ENCODE measurements around the gene BABAM2.
A peak's percentile ranks its signal among the peaks of the same experiment; 100 is the strongest.

BABAM2 gene

DNA sequence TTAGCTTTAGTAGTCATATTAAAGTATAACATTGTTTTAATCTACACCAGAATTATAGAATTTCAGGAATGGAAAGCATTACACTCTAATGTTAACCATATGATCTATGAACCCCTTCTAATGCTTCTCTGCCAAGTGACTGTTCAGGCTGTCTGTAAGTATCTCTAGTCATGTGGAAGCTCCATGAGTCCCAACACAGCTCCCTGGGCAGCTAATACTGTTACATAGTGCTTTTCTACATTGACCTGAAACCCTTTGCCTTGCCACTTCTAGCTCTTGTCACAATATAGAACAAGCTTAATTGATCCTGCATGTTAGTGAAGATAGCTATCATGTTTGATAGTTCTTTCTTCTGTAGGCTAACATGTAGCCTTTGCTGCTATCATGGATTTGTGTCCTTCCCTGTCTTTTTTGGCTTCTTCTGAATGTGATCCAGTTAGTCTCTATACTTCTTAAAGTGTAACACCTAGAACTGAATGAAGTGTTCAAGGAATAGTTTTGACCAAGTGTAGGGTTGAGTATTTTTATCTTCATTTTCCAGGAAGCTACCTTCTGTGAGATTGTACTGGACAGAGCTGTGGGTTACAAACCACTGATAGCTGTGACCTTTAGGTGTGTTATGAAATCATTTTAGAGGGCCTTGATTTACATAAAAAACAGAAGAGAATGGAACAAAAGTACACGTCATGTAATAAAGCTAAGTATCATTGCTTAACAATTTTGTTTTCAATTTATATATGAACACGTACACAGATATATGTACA, 23.7 kb downstream of the BABAM2 start:
- DNase-seq = no peak

- DNase-seq = no peak
These were observed 24.3 kb downstream of the BABAM2 start for GRCh38 chr2:27914805-27915175.

DNA sequence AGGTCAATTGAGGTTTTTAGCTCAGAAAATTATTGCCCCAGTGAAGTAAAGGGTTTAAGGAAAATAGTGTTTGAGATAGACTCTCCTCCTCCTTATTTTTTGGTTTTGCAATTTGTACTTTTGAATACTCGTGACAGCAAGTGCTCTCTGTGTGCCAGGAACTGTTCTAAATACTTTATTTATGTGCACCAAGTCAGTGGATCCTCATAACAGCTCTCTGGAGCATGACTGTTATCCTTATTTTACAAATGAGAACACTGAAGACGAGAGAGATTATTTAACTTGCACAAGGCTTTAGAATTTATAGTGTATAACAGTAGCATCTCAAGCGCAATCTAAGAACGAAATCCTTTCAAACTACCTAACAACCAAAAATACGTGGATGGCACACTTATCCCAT, 24.7 kb downstream of the BABAM2 start:
- DNase-seq = no peak

DNA sequence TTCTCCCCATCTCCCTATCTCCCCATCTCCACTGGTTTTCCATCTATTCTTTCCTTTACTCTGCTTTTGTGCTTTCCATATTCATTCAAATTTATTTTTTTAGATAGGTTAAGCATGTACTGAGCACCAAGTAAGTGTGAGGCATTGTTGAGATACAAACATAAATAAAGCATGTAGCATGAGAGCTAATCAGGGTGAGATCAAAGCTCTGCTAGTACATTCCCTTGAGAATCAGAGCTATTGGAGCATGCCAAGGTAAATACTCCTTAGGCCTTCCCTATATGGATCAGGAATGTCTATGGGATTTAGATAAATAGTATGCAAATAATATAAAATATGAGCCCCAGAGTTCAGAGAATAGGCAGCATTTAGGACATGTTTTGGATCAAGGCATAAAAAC, 25.3 kb downstream of the BABAM2 start:
- no peak for DNase-seq

DNA sequence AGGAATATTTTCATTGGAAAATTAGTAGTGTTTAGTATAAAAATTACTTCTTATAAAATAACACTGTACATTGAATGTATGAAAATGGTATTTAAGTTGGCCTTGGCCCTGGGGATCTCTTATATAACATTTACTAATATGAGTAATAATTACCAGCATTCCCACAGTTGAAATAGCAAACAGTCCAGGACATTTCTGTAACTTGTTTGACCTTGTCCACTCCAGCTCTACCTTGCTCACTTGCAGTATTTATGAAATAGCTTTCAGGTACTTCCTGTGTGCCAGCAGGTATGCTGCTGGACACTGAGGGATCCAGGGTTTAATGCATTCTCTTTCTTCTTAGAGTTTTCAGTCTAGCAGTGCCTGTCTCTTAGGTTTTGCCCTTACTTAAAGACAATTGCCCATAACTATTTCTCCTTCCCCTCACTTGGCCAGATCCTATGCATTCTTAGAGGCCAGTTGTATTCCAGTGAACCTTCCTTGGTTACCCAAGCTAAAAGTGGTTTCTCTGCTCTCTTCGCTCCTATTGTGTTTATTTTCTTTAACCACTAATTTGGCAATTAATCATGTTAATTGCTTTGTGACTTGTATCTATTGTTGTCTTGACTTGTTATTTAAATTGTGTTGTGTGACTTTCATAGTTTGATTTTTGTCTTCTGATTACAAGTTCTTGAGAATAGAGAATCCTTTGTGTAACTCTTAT, 25.9 kb downstream of the BABAM2 start:
- DNase-seq = no peak

- peak; percentile 80 for DNase-seq
These were observed 29.8 kb downstream of the BABAM2 start for GRCh38 chr2:27920148-27920885.

GRCh38 chr2:27921424-27921823, 30.9 kb downstream of the BABAM2 start:
- no peak for DNase-seq

- no peak for DNase-seq
These were observed 31.5 kb downstream of the BABAM2 start for GRCh38 chr2:27921880-27922547.

GRCh38 chr2:27922842-27923241, 32.3 kb downstream of the BABAM2 start:
- no peak for DNase-seq

DNA sequence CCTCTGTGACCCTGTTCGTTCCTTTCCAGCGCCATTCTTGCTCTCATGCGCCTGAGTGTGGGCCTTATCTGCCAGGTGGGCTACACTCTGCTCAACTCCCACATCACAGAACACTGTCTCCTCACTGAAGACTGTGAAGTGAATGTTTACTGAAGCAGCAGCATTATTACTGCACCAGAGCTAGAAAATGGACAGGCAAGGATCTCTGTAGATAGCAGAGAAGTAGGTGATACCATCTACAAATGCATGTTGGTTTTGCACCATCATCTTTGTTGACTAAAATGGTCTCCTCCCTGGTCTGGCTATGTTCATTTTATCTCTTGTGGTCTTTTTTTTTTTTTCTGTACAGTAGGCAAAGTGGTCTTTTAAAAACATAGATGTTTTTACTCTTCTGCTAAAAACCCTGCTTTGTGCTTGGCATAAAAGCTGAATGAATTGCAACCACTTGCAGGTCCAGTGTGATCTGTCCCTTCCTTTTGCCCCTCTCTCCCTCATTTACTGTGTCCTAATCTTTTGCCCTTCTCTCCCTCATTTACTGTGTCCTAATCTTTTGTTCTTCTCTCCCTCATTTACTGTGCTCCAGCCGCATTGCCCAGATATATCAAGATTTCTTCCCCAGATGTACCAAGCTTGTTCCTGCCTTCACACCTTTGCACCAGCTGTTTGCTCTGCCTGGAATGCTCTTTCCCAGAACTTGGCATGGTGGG, 35.4 kb downstream of the BABAM2 start:
- no peak for DNase-seq

GRCh38 chr2:27929916-27930486, 39.5 kb downstream of the BABAM2 start:
- DNase-seq = no peak

DNA sequence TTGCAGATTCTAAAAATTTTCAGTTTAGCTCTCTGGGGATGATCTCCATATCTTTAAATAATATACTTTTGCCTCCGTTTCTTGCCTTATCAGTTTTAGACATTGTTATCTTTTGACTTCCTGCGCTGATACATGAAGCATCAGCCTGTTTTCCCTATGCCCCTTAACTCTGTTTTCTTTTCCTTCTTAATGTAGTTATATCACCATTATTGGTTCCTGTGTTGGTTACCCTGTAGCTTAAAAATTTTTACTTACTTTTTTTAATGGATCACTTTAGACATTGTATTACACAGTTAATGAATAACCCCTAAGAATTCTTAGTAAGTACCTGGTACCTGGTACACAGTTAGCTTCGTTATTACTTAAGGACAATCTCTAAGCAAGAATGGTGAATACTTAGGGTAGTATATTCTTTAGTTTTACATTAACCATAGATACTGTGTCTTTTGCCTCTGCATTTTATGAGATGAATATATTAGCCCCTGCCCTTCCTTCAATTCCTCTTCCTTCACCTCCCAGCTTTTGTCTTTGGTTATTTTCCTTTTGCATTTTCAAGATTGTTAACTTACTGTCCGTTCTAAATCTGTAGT, 40.9 kb downstream of the BABAM2 start:
- DNase-seq = no peak

DNA sequence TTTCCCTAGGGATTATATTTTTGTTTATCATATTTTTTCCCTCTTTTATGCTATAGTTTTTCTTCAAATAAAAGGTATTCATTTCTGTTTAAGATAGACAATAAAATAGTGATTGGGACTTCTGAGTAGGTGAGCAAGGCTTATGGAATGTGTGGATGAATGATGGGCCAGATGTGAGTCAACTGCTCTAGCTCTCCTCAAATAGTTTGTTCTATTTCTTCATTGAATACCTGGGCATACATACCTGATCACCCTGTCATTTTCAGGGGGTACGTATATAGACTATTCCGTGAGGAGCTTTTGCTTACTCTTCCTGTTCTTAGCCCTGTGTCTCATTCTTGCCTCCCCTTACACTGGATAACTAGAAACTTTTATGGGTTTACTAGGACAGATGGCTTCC, 41.9 kb downstream of the BABAM2 start:
- no peak for DNase-seq

GRCh38 chr2:27935026-27935425, 44.5 kb downstream of the BABAM2 start:
- DNase-seq = no peak

- no peak for DNase-seq
These were observed 49.7 kb downstream of the BABAM2 start for GRCh38 chr2:27940090-27940671.

DNA sequence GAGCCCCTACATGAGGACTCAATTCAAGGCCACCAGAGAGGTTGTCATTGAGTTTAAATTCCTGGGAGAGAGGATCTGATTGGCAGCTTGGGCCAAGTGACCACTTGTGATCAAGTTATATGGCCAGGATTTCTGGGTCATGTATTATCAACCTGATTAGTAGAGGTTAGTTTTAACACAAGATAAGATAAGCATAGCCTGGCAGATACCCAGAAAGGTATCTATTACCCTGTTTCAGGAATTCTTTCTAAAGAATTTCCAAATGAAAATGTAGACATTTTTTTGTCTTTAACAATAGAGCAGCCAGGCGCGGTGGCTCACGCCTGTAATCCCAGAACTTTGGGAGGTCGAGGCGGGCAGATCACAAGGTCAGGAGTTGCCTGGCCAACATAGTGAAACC, 50.5 kb downstream of the BABAM2 start:
- no peak for DNase-seq

- DNase-seq = no peak
These were observed 52.4 kb downstream of the BABAM2 start for GRCh38 chr2:27942612-27943547.

DNA sequence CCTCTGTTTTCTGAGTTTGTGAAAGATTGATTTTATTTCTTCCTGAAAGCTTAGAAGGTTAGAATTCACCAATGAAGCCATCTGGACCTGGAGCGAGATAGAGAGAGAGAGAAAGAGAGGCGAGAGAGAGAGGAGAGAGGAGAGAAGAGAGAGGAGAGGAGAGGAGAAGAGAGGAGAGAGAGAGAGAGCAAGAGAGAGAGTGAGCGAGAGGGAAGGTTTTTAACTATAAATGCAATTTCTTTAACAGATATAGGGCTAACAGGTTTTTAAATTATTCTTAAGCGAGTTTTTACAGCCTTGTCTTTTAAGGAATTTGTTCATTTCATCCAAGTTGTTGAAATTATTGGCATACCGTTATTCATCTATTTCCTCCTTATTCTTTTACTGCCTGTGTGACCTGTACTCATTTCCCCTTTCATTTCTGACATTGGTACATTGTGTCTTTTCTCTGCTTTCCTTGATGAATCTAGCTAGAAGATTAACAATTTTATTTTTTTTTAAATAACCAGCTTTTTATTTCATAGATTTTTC, 56.1 kb downstream of the BABAM2 start:
- DNase-seq = no peak

- no peak for DNase-seq
These were observed 61.5 kb downstream of the BABAM2 start for GRCh38 chr2:27952070-27952469.

- no peak for DNase-seq
These were observed 62.5 kb downstream of the BABAM2 start for GRCh38 chr2:27953077-27953476.
